Mononuclear cell (primary cell): ENCODE data around the gene FBF1. TPM values are rescaled to one million over a fixed set of nuclear protein-coding genes. Genes with fewer than 3 reads are reported as not detected.
"Not testable (repeated sequence)": the region's sequence is repeated elsewhere in the genome, so short reads cannot be mapped to it uniquely, and the experiment has no call there.

Experiments used
- H3K27me3 ChIP-seq: 2 replicates; pipeline ENCODE4 v1.6.0; 2011; ENCODE audit warnings: low read length, control low read depth; ENCODE audit not compliant: insufficient read depth
- H3K4me1 ChIP-seq: 2 replicates; pipeline ENCODE4 v1.5.1; 2011; ENCODE audit warnings: mild to moderate bottlenecking, low read length, control low read depth; ENCODE audit not compliant: insufficient read depth
- H3K4me3 ChIP-seq: 2 replicates; pipeline ENCODE4 v1.5.1; 2011; ENCODE audit warnings: mild to moderate bottlenecking, low read length, moderate library complexity
- H3K9me3 ChIP-seq: 2 replicates; pipeline ENCODE4 v1.5.1; 2011; ENCODE audit warnings: low read depth, mild to moderate bottlenecking, control low read depth, low read length
- total RNA-seq: library from RNA; depleted of rRNA; stranded (reverse); fragments of >200 nt; gene quantifications from one replicate; pipeline ENCODE4 v1.2.3, GENCODE V29; 2012

FBF1 gene
- total RNA-seq, 1 donor: 11.2 TPM

GRCh38 chr17:75896415-75897159 lies 44.3 kb downstream of the FBF1 start, which contains the start of gene TRIM65:
TSS of gene TRIM65 (minus strand) at chr17:75896951. CDS start at chr17:75896937, 14 bp downstream.
- H3K27me3 ChIP-seq: no peaks in the 10 kb centered on the region
- peak within 1 kb of the TSS; percentile 71 for H3K4me3 ChIP-seq
- H3K4me1 ChIP-seq: peaks cover 20% of the 10 kb centered on the region
- H3K9me3 ChIP-seq: no peaks in the 10 kb centered on the region

GRCh38 chr17:75895370-75896155 lies 45.3 kb downstream of the FBF1 start:
- Histone ChIP-seq H3K9me3 (no peaks in the 10 kb centered on the region), H3K4me1 (peaks cover 20% of the 10 kb centered on the region), H3K27me3 (no peaks in the 10 kb centered on the region), H3K4me3 (peak overlapping the region; percentile 71)

- no peaks in the 10 kb centered on the region for H3K9me3 ChIP-seq
Measured at GRCh38 chr17:75894049-75894733, 46.7 kb downstream of the FBF1 start.

DNA sequence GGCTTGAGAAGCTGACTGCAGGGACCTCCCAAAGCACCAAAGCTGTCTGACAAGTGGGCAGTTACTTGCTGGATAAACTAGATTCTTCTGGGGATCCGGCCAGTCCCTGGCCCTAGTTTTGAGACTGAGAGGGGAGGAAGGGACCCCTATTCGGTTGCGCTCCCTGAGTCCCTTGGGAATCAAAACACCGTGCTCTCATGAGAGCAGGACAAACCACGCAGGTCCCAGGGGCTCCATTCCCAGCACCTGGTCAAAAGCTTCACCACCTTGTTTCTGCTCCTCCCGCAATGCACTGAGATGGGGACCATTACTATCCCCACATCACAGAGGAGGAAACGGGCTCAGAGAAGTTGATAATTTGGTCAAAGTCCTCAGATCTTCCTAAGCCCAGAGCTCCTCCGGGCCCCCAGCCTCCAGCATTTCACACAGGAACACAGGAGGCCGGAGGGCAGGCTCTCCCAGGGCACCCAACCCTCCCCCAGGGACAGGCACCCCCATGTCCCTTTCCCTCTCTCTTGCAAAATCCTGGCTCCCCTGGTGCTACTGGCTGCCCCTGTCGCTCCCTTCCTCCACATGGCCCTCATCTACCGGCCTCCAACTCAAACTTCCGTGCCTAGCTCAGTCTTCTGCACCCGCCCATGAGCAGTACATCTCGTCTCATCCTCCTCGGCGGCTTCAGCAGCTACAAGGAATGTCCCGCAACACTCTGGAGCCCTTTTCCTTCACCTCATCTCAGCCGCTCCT lies 47.4 kb downstream of the FBF1 start:
- no peak overlapping the region for H3K4me3 ChIP-seq
- peaks cover 20% of the 10 kb centered on the region for H3K4me1 ChIP-seq
- H3K9me3 ChIP-seq: no peaks in the 10 kb centered on the region
- H3K27me3 ChIP-seq: no peaks in the 10 kb centered on the region

More at GRCh38 chr17:75894049-75894733, 46.7 kb downstream of the FBF1 start:
- no peaks in the 10 kb centered on the region for H3K27me3 ChIP-seq
- H3K4me1 ChIP-seq: peaks cover 20% of the 10 kb centered on the region
- no peak overlapping the region for H3K4me3 ChIP-seq

- H3K4me1 ChIP-seq: peaks cover 20% of the 10 kb centered on the region
- H3K4me3 ChIP-seq: no peak overlapping the region
- no peaks in the 10 kb centered on the region for H3K27me3 ChIP-seq
- H3K9me3 ChIP-seq: no peaks in the 10 kb centered on the region
Measured at GRCh38 chr17:75892556-75893224, 48.2 kb downstream of the FBF1 start.

DNA sequence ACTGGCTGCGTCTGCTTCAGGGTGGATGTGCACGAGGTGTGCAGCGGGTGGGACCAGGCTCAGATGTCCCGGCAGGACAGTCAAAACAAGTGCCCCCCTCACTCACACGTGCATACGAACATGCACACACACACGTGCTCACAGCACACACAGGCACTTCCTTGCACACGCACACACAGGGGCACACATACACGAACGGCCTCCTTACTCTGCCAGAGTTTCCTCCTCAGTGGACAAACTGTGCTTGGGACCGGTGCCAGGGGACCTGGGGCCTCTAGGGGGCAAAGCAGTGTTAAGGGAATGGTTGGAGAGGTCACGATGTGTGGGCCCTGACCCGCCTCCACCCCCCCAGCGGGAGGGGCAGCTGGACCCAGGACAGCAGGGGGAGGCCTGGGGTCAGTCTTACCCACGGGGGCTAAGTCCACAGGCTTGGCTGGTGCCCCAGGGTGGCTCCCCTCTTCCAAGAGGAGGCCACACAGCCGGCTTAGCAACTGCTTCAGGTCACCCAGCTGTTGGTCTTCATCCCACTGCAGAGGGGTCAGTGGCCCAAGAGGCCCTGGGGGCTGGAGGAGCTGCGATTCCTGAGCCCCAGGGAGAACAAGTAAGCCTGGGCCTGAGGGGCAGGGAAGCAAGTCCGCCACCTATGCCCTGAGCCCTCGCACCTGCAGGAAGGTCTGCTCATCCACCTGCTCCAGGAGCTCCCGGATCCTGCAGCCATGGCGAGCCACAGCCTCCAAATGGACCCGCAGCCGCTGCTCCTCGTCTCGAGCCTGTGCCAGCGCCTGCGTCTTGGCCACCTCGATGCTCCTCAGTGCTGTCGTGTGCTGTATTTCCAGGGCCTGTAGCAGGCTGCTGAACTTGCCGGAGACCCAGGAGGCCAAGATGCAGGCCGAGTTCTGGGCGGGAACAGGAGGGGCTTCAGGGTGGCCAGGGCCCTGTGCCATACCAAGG lies 49.0 kb downstream of the FBF1 start:
- Histone ChIP-seq H3K27me3 (no peaks in the 10 kb centered on the region), H3K4me1 (peaks cover 14% of the 10 kb centered on the region), H3K9me3 (no peaks in the 10 kb centered on the region), H3K4me3 (no peak overlapping the region)

GRCh38 chr17:75891022-75891604 lies 49.7 kb downstream of the FBF1 start:
- no peak overlapping the region for H3K4me3 ChIP-seq
- no peaks in the 10 kb centered on the region for H3K27me3 ChIP-seq
- H3K4me1 ChIP-seq: peaks cover 14% of the 10 kb centered on the region
- no peaks in the 10 kb centered on the region for H3K9me3 ChIP-seq

GRCh38 chr17:75889454-75889853 lies 51.4 kb downstream of the FBF1 start:
- no peak overlapping the region for H3K4me3 ChIP-seq
- H3K27me3 ChIP-seq: no peaks in the 10 kb centered on the region
- peaks cover 11% of the 10 kb centered on the region for H3K4me1 ChIP-seq
- H3K9me3 ChIP-seq: no peaks in the 10 kb centered on the region

DNA sequence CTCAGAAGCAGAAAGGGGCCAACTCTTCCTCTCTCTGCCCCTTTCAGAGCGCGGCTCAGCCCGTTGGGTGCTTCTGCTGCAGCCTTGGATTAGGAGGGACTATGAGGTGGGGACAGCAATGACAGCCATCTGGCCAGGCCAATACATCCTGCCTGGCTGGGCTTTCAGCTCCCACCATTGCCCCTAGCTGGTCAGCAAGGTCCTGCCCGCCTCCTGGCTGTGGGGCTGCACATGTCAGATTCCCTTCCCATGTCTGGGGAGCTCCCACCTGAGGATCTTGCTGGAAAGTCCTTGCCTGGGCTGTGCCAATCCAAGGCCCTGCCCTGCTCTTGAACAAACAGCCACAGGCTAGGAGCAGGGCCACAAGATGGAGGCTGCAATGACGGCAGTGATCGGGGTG lies 52.4 kb downstream of the FBF1 start:
- no peaks in the 10 kb centered on the region for H3K9me3 ChIP-seq
- H3K27me3 ChIP-seq: no peaks in the 10 kb centered on the region
- peaks cover 11% of the 10 kb centered on the region for H3K4me1 ChIP-seq
- H3K4me3 ChIP-seq: no peak overlapping the region

DNA sequence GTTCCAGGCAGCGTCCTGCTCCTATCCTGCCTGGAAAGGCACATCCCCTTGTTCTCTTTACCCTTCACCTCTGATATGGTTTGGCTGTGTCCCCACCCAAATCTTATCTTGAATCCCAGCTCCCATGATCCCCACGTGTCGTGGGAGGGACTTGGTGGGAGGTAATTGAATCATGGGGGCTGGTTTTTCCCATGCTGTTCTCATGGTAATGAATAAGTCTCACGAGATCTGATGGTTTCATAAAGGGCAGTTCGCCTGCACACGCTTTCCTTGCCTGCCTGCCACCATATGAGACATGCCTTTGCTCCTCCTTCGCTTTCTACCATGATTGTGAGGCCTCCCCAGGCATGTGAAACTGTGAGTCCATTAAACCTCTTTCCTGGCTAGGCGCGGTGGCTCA lies 55.0 kb downstream of the FBF1 start:
- not testable (repeated sequence) for H3K27me3 ChIP-seq, H3K9me3 ChIP-seq, H3K4me3 ChIP-seq
- peaks cover 11% of the 10 kb centered on the region for H3K4me1 ChIP-seq

DNA sequence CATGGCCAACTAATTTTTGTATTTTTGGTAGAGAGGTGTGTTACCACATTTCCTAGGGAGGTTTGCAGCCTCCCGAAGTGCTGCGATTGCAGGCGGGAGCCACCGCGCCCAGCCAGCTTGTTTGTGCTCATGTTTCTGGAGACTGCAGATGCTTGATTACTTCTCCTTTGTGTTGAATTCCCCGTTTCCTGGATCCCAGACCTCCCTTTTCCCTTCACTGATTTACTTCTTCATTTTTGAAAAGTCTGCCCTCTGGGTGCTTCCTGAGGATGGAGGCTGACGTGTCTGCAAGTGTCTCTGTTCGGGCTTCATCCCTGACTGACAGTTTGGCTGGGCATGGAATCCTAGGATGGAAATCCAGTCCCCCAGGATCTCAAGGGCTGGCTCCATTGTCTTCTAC lies 55.4 kb downstream of the FBF1 start:
- no peaks in the 10 kb centered on the region for H3K27me3 ChIP-seq
- no peaks in the 10 kb centered on the region for H3K9me3 ChIP-seq
- H3K4me3 ChIP-seq: no peak overlapping the region
- peaks cover 11% of the 10 kb centered on the region for H3K4me1 ChIP-seq

GRCh38 chr17:75881678-75882454 lies 59.0 kb downstream of the FBF1 start:
- Histone ChIP-seq H3K4me3 (no peak overlapping the region), H3K4me1 (peaks cover 34% of the 10 kb centered on the region), H3K9me3 (no peaks in the 10 kb centered on the region), H3K27me3 (peaks cover 11% of the 10 kb centered on the region)
